DMS153 treated with DMSO at 0.1 percent for 48 hours (cell line): Measurements from ENCODE around the gene CYP1A2.
"Not testable (repeated sequence)": the region's sequence is repeated elsewhere in the genome, so short reads cannot be mapped to it uniquely, and the experiment has no call there.

Source experiments
- DNase-seq: peaks from one replicate; lab custom pipeline; 2025; ENCODE audit not compliant: unreplicated experiment; lab: John Stamatoyannopoulos, UW

The CYP1A2 gene

GRCh38 chr15:74776821-74777768 lies 28.4 kb downstream of the CYP1A2 start:
- no peak for DNase-seq

- DNase-seq = no peak
These were observed 29.3 kb downstream of the CYP1A2 start for GRCh38 chr15:74777769-74778598.

DNA sequence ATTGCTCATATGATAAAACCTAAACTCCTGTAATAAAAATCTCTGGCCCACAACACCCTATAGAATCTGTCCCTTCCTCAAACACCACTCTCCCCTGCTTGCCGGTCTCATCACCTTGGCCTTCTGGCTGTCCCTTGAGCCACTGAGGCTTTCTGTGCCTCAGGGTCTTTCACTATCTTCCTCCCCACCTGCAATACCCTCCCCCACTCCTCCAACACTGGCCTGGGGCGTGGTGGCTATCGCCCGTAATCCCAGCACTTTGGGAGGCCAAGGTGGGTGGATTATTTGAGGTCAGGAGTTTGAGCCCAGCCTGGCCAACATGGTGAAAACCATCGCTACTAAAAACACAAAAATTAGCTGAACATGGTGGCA lies 29.9 kb downstream of the CYP1A2 start:
- DNase-seq = no peak

DNA sequence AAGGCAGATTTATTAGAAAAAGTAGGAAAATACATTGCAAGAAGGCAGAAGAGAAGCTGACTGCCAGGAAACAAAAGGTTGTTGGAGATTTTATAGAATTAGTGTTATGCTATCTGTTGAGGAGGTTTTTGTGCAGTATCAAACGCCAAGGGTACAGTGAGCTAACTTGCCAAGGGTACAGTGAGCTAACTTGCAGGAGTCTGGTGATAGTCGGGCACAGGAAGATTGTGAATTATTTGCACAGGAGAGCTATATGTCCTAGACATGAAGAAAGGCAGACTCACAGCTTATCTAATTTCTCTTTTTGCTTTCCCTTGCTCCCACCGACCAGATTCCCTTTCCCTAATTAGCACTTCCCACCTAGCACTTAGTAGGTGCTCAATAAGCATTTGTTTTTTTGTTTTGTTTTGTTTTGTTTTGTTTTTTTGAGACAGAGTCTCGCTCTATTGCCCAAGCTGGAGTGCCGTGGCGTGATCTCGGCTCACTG lies 30.6 kb downstream of the CYP1A2 start:
- no peak for DNase-seq

DNA sequence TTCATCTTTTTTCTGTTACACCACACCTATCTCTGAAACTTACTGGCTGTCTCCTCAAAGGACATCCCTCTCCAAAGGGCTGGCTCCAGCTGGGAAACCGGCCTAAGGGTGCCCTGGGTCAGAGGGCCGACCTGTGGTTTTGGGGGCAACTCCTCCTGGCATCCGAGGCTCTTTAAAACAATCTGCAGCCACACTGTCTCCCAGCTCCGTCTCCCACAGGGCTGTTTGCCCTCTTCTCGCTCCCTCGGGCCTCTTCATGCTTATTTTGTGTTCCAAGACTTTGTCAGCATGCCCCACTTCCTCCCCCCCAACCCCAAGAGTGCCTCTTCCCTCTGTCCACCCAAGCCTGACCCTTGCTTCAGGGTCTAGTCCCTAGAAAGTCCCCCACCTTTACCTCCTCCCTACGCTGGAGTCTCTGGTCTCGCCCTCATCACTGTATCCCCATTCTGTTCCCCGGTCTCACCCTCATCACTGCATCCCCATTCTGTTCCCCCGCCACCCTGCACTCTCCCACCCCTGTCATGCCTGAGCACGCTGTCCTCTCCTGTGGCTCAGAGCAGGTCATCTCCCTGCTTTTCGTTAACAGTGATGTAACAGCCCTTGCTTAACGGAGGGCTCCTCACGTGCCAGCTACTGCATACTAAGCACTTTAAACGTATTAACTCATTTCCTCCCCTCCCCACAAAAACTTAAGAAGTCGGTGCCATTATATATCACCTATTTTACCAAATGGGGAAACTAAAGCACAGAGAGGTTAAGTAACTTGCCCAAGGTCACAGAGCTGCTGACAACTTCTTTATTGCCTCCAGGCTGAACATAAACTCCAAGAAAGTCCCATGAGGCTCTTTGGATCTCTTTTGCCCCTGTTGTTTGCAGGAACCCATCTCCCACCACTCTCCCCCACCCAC lies 32.1 kb downstream of the CYP1A2 start:
- no peak for DNase-seq

GRCh38 chr15:74781431-74782258 lies 33.0 kb downstream of the CYP1A2 start, which contains the start of gene CSK:
Gene CSK (plus strand): TSS chr15:74782080. CDS start chr15:74798298, 16,218 bp downstream.
- DNase-seq = no peak

- no peak for DNase-seq
These were observed 33.8 kb downstream of the CYP1A2 start for GRCh38 chr15:74782259-74783071.

GRCh38 chr15:74783072-74783807 lies 34.6 kb downstream of the CYP1A2 start:
- no peak for DNase-seq

DNA sequence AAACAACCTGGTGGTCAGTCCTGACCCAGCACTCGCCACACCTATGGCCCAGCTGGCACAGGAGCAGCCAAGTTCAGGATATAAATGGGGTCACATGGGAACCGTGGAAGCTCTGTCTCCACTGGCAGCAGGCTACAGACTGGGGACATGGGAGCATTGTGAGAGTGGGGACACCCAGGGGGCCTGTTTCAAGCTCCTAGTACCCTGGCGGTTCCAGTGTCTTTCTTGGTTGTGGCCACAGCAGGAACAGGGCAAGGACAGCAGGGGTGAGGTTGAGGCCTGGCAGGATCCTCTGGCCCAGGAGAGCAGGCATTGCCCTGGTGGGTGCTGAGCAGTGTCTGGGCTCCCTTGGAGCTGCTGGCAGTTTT lies 35.1 kb downstream of the CYP1A2 start:
- DNase-seq = no peak

DNA sequence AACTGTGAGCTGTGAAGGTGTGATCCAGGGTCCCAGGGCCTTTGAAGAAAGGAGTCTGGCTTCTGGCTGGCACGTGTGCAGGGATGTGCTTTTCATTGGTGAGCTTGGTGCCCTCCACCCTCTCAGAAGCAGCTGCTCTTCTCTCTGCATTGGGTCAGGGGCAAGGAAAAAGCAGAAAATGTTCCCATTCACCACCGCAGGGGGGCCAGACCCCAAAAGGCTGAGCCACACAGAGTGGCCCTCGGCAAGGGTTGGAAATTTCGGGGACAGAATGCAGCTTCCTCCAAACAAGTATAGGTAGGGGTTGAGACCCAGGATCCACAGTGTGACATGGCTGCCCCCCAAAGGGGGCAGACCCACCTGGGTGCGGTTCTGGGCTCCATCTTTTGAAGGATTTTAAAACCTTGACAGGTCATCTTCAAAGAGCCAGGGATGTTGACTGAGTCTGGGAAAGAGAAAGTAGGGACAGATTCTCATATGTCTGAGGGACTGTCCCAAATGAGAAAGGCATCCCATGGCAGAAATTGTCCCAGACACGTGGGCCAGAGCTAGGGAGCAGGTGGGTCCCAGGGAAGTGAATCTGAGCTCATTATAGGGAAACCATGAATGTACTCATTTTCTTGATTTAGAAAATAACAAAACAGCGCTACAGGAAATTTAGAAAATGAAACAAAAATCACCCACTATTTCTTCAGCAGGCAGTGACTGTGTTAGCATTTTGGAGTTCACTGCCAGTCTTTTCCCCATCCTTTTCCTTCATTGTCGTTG lies 36.0 kb downstream of the CYP1A2 start:
- DNase-seq = no peak

DNA sequence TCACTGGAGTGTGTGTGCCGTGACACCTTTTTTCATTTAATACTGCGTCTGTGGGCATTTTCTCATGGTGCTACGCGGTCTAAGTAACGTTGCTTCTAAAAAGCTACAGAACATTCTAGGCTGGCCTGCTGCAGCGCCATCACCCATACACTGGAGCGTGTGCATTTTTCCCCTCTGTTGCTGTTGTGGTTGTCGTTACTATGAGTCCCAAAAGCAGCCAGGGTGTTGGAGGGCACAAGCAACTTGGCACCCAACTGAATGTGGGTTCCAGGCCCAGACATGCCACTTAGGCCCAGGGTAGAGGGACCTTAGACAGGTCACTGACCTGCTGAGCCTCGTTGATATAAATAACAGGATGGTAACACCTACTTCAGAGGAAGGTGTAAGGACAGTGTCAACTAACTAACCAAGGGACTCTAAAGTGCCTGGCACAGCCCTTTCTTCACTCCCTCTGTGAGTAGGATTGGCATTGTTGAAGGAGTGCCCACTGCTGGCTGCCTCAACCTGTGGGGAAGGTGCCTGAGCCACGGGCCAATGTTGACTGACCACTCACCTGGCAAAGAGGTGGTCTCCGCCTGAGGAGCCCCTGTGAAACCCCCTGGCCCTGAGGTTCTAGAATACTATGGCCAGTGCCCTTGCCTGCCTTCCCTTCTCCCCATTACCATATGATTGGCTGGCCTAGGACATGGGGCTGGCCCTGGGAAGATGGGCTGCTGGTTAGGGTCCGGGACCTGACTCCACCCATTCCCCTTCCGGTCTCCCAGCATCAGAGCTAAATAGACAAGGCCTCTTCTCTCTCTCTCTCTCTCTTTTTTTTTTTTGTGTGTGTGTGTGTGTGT lies 36.8 kb downstream of the CYP1A2 start:
- DNase-seq = no peak

- DNase-seq = not testable (repeated sequence)
These were observed 37.4 kb downstream of the CYP1A2 start for GRCh38 chr15:74786081-74786480.

GRCh38 chr15:74786551-74787165 lies 38.0 kb downstream of the CYP1A2 start:
- DNase-seq = no peak

- DNase-seq = no peak
These were observed 38.8 kb downstream of the CYP1A2 start for GRCh38 chr15:74787251-74788041.

GRCh38 chr15:74788042-74788682 lies 39.5 kb downstream of the CYP1A2 start:
- DNase-seq = no peak
